ENCODE results near the gene NTM.

Gene NTM

DNA sequence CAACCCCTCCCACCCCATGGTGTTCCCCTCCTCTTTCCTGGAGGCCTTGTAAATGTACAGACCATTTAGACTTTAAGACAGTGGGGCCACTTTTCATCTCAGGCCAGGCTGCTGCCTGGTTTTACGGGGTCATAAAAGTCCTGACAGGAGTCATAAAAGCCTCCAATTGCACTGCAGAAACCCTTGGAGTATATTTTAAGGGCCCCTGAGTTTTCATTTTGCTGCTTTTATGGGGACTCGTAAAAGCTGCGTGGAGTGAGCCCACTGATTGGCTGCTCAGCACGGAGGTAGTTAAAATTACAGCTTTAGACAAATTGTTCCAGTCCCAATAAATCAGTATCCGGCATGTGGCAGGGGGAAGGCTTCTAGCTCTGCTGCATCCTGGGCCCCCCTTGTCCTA, 627.6 kb downstream of the NTM start:
- DNase-seq = no peak

DNA sequence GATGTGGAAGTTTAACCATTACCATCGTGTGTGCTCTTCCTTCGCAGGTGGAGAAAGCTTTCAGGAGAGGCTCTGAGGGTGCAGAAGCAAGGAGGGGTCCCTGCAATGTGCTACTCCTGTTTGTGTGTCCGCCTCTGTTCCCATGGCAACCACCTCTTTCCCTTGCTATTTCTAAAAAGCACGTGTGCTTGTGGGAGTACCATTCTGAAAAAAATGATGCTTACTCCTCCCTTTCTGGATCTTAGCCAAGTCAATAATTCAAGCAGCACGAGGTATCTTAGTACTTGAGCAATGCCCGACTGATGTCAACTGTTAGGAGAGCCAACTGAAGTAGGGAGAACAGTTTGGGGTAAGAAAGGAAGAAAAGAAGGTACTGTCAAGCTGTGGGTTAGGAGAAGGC, 628.7 kb downstream of the NTM start:
- no peak for DNase-seq

DNA sequence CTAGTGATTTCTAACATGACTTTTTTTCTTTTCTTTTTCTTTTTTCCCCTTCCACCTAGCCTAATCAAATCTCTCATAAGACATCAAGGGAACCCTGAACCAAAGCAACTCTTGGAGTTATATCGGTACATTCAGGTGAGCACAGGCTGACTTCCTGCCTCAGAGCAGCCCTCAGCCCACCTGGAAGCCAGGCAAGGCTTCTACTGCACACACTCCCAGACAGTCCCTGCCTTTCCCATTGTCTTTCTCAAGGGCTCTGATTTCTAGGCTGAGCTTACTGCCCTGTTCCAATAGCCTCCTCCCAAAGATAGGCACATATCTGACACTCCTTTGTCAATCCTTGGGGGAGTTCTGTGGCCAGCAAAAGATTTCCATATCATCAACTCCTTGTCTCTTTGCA, 629.5 kb downstream of the NTM start:
- DNase-seq = no peak

DNA sequence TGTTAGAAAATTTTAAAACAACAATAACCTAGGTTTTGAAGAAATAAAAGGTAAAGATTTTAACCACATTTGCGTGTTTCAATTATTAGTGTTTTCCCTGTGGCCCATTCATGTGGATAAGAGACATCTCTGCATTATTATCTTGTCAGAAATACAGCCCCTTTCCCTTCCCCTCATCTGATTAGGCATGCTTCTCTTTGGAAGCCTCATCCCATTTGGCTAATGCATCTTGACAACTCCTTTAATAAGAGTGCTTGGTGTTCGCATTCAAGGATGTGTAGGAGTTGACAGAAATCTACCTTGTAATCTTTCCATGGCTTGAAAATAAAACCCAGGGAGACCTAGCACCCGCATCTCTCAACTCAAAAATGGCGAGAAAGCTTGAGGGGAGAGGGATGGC, 635.5 kb downstream of the NTM start:
- no peak for DNase-seq

DNA sequence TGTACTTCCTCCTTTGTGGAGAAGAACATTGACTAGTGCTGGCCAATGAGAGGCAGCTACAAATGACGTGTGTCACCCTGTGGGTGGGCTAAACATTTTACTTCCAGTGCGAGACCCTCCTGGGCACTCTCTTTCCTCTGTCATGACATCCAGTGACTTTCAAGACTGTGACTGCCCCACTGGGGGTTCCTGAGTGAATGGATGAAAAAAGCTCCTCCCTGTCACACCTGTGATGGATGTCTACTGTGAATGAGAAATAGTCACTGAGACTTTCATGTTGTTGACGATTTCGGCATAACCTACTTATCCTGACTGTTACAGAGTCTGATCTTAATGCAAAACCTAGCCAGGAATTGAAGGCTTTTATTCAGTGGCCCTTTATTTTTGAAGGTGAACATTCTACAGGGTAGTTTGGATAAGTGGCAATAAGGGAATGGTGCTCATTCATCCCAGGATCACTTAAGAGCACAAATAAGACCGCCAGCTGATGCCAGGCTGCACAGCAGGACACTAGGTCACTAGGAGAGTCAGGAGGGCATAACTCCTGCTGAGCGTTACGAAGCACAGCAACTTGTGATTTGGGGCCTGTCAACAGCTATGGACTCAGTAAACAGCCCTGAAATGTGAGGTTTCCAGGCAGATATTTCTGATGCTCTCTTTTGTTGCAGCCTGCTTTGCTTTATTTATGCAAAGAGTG, 636.6 kb downstream of the NTM start:
- no peak for DNase-seq

DNA sequence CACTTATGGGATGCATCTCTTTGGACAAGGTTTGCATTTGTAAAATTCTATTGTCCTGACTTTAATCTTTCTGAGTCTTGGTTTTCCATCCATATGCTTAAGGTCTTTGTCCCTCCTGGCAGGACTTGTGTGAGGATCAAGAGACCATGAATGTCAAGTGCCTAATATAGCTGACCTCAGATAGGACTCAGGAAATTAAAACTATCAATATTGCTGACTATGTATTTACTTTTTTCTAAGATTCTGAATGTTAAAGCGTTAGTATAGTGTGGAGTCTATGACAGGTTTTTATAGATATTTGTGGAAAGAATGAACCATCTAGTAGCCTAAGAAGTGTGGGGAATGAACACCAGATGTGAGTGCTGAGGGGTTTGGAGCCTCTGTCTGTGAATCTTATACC, 637.8 kb downstream of the NTM start:
- DNase-seq = no peak

DNA sequence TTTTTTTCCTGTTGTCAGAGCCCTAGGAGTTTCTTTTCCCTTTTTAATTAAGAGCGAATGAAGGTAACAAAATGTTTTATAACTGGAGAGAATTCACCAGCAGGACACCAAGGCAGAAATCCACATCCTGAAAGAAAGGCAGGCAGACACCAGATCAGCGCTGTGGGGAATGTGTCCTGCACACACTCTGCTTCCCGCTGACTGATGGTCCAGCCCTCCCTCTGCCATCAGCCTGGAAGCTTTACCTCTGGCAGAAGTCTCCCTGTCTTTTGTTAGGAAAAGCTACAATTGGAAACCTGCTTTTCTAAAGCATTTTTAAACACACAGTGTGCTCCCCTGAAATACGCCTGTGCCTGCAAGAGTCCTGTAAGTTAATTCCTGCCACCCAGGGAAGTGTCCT, 638.5 kb downstream of the NTM start:
- DNase-seq = no peak

DNA sequence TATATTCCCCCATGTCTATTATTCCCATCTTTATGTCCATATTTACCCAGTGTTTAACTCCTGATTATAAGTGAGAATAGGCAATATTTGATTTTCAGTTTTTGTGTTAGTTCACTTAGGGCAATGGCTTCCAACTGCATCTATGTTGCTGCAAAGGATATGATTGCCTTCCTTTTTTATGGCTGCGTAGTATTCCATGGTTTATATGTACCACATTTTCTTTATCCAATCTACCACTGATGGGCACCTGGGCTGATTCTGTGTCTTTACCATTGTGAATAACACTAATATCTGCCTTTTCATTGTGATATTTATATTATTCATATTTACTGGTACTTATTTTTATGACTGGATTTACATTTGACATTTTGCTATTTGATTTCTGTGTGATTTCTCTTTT, 649.6 kb downstream of the NTM start:
- no peak for DNase-seq

DNA sequence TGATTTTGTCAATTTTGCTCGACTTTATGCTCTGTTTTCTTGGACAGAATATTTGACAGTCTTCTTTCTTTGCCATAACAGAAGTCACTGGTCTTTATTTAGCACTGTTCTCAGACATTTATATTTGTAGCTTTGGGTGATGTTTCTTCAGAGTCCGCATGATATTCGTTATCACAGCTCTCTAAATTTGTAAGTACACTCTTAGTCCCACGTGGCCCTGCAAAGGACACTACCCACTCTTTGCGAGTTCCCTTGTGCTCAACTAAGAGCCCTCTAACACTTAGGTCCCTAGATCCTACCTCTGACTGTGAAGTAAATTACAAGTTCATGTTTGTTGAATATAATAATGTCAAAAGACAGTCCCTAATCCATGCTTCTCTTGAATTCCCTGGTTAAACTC, 651.9 kb downstream of the NTM start:
- no peak for DNase-seq

DNA sequence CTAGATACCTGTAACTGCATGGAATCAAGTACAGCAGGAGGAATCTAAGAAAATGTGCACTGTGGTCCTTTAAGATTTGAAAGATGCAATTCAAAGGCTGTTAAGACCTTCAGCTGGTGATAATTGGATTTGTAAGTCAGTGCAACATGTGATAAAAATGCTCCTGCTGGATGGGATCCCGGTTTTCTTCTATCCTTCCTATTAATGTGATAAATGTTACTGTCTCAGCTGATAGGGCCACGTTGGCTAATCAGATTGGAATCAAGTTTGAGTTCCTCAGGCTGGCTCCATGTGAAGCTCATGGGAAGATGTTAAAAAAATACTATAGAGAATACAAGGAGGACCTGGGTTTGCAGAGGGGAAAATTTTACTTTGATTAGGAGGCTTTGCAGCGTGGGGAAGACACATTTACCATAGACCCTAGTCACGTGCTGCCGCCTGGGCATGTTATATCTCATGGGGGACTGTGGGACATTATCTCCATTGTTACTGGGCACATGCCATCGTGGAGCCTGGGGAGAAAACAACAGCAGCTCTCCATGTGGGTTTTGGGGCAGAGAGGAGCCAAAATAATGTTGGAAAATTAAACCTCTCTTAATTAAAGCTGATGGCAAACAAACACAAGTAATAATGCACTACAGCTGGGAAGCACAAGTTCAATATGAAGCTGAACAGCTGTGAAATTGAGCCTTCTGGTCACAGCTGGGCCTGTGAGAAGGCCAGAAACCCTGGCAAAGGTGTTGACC, 652.5 kb downstream of the NTM start:
- DNase-seq = no peak

DNA sequence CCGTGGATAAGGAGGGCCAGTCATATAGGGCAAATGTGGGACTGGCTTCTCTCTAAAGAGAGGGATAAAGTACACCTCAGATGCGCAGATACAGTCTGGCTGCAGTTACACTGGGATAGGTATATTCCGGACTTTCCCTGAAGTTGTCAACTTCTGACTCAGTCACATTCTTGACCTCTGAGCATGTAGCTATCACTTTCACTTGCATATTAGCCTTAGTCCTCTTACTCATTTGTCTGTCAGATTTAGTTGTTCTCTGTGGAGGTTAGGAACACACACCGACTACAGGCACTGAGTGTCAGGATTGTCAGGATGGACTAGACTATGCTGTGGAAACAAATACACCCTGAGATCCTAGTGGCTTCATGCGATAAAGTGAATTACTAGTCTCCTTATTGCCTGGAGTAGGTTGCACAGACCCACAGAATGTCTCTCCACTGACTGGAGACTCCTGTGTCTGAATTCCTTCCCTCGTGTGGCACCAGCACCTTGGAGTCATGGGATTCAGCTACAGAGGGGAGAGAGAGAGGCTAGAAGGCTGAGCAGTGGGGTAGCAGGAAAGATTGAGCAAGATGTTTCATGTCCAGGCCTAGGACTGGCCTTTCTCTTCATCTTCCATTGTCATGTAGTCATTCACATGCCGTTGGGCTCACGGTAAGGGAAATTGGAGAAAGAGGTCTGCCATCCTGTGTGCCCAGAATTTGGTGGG, 654.3 kb downstream of the NTM start:
- DNase-seq = no peak

DNA sequence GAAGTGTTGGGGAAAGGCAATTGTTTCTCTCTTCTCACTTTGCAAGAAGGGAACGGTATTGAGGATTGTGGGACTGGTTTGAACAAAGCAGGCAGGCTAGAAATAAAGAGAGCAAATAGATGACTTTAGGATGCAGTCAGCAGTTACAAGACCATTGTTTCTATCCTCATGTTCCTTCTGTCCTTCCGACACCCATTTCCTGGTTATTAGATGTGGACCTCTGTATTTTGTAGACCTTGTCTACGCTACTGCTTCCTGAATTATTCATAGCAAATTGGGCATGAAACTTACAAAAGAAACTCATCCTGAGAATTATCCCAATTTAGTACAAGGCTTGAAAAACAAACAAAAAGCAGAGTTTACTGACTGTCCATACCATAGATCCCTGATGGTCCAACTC, 656.3 kb downstream of the NTM start:
- no peak for DNase-seq

DNA sequence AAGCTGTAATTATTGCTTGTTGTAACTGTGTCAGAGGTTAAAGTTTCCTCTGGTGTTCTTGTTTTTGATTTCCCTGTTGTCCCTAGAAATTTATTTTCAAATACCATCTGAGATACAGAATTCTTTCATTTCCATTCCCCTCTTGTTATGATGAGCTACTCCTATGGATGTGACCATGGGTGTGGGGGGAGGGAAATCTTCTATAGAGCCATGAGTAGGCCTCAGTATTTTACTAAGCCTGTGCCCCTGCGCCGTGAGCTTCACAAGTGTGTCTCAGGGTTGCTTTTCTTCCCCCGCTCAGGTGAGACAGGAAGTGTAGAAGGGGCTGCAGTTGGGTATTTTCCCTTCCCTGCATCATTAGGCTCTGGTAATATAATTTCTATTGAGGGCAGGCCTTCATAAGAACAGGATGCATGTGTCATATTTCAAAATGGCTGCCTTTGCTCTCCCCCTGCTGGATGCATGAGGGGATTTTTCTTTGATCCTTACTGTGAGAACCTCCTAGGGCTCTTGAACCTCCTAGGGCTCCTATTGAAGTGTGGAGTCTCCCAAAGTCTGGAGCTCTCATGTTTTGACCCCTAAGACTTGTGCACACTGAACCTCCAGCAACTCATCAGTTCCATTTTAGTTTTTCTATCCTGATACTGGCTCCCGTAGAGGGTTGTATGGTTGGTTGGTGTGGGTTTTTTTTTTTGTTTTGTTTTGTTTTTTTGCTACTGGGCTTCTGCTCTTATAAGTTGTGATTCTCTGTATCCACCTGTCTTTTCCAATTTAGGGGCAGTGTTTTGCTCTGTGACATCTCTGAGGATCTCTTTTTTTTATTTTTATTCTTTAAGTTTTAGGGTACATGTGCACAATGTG, 658.2 kb downstream of the NTM start:
- DNase-seq = peak in 1 of 2 experiments; percentile 1

DNA sequence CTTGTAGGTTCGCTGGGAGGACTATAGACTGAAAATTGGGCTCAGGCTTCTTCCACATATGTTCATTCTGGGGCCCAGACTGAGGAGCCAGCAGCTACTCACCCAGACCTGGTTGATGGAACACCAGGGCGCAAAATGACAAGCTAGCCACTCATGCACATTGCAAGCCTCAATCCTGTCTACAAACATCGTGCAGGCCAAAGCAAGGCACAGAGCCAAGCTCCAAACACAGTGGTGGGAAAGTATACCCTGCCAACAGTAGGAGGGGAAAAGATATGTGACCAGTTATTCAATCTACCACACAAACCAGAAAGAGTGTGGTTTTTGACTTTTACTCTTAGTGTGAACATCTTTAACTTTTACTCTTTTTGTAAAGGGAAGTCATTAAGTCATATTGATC, 660.5 kb downstream of the NTM start:
- no peak for DNase-seq

DNA sequence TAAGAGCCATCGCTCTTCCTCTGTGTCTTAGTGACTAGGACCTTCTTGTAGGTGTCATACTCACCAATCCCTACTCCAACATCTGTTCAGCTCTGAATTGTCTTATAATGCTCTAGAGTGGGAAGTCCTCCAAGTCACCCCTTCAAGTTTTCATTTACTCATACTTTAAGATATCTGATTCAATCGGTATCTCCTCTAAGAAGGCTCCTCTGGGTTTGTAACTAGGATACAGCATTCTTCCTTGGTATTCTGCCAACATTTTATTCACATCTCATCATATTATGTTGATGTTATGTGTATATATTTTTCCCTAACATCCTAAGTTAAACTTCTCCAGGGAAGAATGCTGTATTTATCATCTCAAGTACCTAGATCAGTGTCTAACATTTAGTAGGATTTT, 662.1 kb downstream of the NTM start:
- DNase-seq = no peak

DNA sequence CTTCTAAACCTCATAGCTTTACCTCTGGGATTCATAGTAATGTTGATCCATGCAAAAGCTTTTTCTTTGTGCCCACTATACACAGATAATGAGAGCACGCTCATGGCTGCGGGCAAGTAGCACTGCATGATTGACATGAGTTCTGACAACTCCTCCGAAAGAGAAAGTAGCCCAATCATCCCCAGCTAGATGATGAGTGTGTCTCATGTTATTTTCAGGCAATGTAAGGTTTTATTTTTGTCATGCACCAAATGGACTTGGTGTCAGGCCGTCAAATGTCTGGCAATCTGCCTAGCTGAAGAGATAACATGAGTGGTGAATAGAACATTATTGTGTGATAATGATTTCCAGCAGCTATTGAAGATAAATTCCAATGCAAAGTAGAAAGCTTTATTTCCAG, 662.6 kb downstream of the NTM start:
- DNase-seq = no peak

DNA sequence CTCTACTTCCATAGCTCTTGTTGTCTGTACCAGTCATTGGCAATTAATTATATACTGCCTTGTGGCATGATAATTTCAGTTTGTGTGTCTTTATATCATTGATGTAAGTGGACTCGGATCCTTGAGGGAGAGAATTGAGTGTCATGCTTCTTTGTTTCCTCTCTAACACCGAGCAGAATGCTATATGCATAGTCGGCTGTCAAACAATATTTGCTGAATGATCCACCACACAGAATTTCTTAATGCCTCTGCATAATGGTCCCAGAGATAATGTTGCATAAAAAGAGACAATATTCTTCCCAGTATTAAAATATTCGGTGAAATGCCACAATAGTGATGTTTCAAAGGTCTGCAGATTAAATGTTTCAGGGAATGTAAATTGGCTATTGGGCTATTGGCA, 664.8 kb downstream of the NTM start:
- DNase-seq = no peak

DNA sequence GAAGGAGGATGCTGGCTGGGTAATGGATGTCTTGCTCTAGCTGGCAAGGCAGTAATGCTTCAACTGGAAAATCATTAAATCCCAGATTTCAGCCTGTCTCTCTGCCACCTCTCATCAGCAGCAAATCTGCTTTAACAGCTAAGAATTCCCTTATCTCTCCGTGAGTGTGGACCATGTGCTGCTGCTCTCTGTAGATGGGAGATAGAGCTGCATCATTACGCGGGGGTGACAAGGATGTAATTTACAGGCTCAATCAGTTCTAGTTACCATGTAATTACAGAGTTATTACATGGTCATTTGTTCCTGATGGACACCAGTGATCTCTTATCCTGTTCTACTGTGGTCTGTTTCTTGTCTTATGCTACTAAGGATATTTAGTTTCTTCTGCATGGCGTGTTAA, 665.4 kb downstream of the NTM start:
- no peak for DNase-seq

DNA sequence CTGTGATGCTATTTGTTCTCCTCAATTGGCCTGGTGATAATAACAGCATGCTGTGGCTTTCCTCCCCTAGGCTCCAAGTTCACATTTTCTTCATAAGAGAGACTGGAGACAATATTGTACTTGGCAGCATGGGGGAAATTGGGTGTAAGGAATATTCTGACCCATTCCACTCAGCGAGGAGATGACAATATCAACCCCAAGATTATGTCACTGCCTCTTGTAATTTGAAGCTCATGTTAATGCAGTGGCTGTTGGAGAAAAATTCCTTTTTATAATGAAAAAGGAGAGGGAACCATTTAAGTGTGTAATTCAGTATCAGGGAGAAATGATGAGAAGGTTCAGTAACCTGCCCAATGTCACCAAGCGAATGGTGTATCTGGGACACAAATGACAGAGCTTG, 665.8 kb downstream of the NTM start:
- no peak for DNase-seq

DNA sequence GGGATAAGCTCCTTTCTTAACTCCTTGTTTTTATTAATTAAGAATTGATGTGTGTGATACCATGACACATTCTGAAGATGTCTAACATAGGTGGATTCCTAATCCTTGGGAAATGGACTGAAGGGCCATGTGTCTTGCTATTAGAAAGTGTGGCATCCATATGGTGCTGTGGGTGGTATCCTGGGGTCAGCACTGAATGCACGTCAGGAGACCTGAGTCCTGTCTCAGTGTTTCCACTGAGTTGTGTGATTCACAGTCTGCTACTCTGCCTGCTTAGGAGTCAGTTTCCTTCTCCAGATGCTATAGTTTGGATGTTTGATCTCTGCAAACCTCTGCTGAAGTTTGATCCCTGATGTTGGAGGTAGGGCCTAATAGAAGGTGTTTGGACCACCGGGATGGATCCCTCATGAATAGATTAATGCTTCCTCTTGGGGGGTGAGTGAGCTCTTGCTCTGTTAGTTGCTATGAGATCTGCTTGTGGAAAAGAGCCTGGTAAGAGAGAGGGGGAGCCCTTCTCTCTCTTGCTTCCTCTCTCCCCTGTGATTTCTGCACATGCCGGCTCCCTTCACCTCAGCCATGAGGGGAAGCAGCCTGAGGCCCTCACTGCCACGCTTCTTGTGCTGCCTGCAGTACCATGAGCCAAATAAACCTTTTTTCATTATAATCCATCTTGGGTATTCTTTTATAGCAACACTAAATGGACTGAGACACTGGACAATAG, 666.5 kb downstream of the NTM start:
- no peak for DNase-seq

DNA sequence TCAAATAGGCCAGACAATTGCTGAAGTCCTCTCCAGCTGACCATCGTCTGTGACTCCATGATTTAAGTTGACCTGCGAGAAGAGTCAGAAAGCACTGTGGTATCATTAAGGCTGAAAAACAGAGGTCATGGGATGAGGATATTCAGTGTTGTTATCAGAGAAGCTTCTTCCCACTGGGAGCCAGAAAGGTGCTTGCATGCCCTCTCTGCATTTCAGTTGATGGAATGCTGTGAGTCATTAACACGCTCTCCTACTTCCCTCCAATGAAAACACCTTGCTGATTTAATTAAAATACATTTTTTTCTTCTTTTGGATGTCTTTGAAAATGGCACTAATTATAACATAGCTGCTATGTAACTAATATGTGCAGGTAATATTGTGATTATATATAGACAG, 667.0 kb downstream of the NTM start:
- no peak for DNase-seq

DNA sequence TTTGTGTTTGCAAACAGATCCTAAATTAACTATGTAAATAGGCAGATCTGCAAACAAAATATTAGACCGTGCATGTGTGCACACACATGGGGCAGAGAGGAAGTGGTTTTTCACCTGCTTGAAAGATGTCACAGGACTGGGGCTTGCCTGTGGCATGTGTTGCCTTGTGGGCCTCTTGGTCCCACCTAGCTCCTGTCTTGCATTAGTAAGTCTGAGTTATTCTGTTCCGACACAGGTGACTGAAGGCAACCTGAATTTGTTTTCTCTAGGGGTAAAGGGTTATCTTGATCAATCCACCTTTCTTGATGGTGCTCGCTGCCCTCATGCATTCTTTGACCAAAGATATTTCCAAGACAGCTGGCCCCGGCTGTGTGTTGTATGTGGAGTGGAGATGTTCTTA, 667.5 kb downstream of the NTM start:
- DNase-seq = no peak

DNA sequence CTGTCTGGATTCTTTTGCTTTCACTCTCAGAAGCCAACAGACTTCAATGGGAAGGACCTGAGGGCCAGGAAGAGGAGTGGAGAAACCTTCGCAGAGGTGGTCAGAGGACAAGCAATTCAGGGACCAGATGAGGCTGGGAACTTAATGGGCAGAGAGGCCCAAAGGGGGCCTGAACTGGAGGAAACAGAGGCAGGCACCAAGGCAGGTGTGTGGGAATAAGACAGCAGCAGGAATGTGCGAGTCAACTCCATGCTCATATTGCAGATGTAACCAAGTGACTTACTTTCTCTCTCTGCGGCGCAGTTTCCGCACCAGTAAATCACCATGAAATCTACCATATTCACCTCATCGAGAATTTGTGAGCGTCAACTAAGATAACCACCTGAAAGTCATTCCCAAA, 669.1 kb downstream of the NTM start:
- DNase-seq = no peak

All from NCI-H446 (cell line).